Ascending aorta (tissue), 2 donors: ENCODE results near the gene SIRPA. TPM values are rescaled to one million over a fixed set of nuclear protein-coding genes. Genes with fewer than 3 reads are reported as not detected.

Experiments used
- DNase-seq, 2 donors: peaks; one replicate each; pipeline ENCODE4 v3.0.0-alpha.2; 2019; ENCODE audit warnings: low spot score in 2 of 2
- H3K27ac ChIP-seq, 2 donors: fragments of 200-600 bp; sonication (generic); one replicate each; pipeline ENCODE4 v1.5.1; 2016 to 2017; ENCODE audit warnings: mild to moderate bottlenecking in 1 of 2
- H3K27me3 ChIP-seq: fragments of 200-600 bp; sonication (generic); one replicate; pipeline ENCODE4 v1.5.1; 2017
- H3K36me3 ChIP-seq, 2 donors: fragments of 200-600 bp; sonication (generic); one replicate each; pipeline ENCODE4 v1.5.1; 2016
- H3K4me1 ChIP-seq, 2 donors: fragments of 200-600 bp; sonication (generic); one replicate each; pipeline ENCODE4 v1.5.1; 2016 to 2017; ENCODE audit warnings: mild to moderate bottlenecking in 1 of 2
- H3K4me3 ChIP-seq, 2 donors: fragments of 200-600 bp; sonication (generic); one replicate each; pipeline ENCODE4 v1.5.1; 2016 to 2017; ENCODE audit warnings: mild to moderate bottlenecking in 1 of 2
- H3K9me3 ChIP-seq, 2 donors: fragments of 200-600 bp; sonication (generic); one replicate each; pipeline ENCODE4 v1.5.1; 2016
- CTCF ChIP-seq, 3 experiments: fragments of 200-600 bp in 2 of 3; fragments of 450-650 bp in 1 of 3; sonication (generic) in 2 of 3; IDR thresholded peaks; one replicate each; pipeline ENCODE4 v1.5.1; 2016 to 2019; ENCODE audit warnings: antibody characterized with exemption in 3 of 3, mild to moderate bottlenecking in 1 of 3, moderate library complexity in 1 of 3
- intact Hi-C: fragments of 100-400 bp; cut with DNase I; formaldehyde crosslinking; loops from one replicate; pipeline ENCODE4 v1.15.1; 2023
- total RNA-seq: library from RNA; depleted of rRNA; stranded (reverse); fragments of >200 nt; gene quantifications from one replicate; pipeline ENCODE4 v1.1.0, GENCODE V29; 2016

The SIRPA gene
- total RNA-seq, 1 donor from 2014 or later: 72.8 TPM

GRCh38 chr20:1874450-1875182 lies 20.6 kb upstream of the SIRPA start:
- H3K27me3 ChIP-seq: no peaks in the 10 kb centered on the region
- no peak for DNase-seq
- no peaks in the 10 kb centered on the region for H3K36me3 ChIP-seq
- intact Hi-C loops: no loop called here
- TF ChIP-seq CTCF (IDR thresholded peaks at IDR 0.05): no peak
- H3K4me1 ChIP-seq: no peaks in the 10 kb centered on the region
- no peaks in the 10 kb centered on the region for H3K9me3 ChIP-seq
- H3K4me3 ChIP-seq: no peak overlapping the region
- H3K27ac ChIP-seq: no peak overlapping the region

- Histone ChIP-seq H3K27me3 (no peaks in the 10 kb centered on the region), H3K27ac (no peak overlapping the region), H3K9me3 (no peaks in the 10 kb centered on the region), H3K4me1 (no peaks in the 10 kb centered on the region), H3K4me3 (no peak overlapping the region), H3K36me3 (no peaks in the 10 kb centered on the region)
- intact Hi-C loops: no loop called here
- TF ChIP-seq CTCF (IDR thresholded peaks at IDR 0.05): no peak
- DNase-seq: no peak
Measured at GRCh38 chr20:1875183-1875554, 20.0 kb upstream of the SIRPA start.

- no peak overlapping the region for H3K4me3 ChIP-seq
- H3K36me3 ChIP-seq: no peaks in the 10 kb centered on the region
- H3K9me3 ChIP-seq: no peaks in the 10 kb centered on the region
- no peaks in the 10 kb centered on the region for H3K4me1 ChIP-seq
- no peak for TF ChIP-seq CTCF (IDR thresholded peaks at IDR 0.05)
- intact Hi-C loops: no loop called here
- H3K27me3 ChIP-seq: no peaks in the 10 kb centered on the region
- DNase-seq: no peak
- no peak overlapping the region for H3K27ac ChIP-seq
Measured at GRCh38 chr20:1875762-1876161, 19.4 kb upstream of the SIRPA start.

GRCh38 chr20:1876217-1876921 lies 18.8 kb upstream of the SIRPA start:
- Histone ChIP-seq H3K4me3 (no peak overlapping the region), H3K9me3 (no peaks in the 10 kb centered on the region), H3K36me3 (no peaks in the 10 kb centered on the region), H3K4me1 (peaks cover 0 to 3% of the 10 kb centered on the region in 2 donors), H3K27me3 (no peaks in the 10 kb centered on the region), H3K27ac (no peak overlapping the region)
- no peak for DNase-seq
- intact Hi-C loops: no loop called here
- no peak for TF ChIP-seq CTCF (IDR thresholded peaks at IDR 0.05)

- Histone ChIP-seq H3K9me3 (no peaks in the 10 kb centered on the region), H3K36me3 (no peaks in the 10 kb centered on the region), H3K4me3 (no peak overlapping the region), H3K4me1 (peaks cover 2 to 8% of the 10 kb centered on the region in 2 donors), H3K27me3 (no peaks in the 10 kb centered on the region), H3K27ac (no peak overlapping the region)
- intact Hi-C loops: no loop called here
- no peak for DNase-seq
- TF ChIP-seq CTCF (IDR thresholded peaks at IDR 0.05): no peak
Measured at GRCh38 chr20:1876975-1877608, 18.1 kb upstream of the SIRPA start.
